Forelimb muscle (tissue), 1 donor: ENCODE data around the gene ZNF549. TPM values are rescaled to one million over a fixed set of nuclear protein-coding genes. Genes with fewer than 3 reads are reported as not detected.
"Not testable (repeated sequence)": the region's sequence is repeated elsewhere in the genome, so short reads cannot be mapped to it uniquely, and the experiment has no call there.

Experiments used
- DNase-seq: peaks from one replicate; pipeline ENCODE4 v3.0.0-alpha.2; 2013; ENCODE audit warnings: low read depth
- polyA plus RNA-seq: library from polyadenylated mRNA; unstranded; fragments of 120-200 nt; gene quantifications from one replicate; pipeline ENCODE4 v1.2.1, GENCODE V29; 2013; ENCODE audit not compliant: insufficient read length

ZNF549 gene
- polyA plus RNA-seq, result 7.5 TPM

DNA sequence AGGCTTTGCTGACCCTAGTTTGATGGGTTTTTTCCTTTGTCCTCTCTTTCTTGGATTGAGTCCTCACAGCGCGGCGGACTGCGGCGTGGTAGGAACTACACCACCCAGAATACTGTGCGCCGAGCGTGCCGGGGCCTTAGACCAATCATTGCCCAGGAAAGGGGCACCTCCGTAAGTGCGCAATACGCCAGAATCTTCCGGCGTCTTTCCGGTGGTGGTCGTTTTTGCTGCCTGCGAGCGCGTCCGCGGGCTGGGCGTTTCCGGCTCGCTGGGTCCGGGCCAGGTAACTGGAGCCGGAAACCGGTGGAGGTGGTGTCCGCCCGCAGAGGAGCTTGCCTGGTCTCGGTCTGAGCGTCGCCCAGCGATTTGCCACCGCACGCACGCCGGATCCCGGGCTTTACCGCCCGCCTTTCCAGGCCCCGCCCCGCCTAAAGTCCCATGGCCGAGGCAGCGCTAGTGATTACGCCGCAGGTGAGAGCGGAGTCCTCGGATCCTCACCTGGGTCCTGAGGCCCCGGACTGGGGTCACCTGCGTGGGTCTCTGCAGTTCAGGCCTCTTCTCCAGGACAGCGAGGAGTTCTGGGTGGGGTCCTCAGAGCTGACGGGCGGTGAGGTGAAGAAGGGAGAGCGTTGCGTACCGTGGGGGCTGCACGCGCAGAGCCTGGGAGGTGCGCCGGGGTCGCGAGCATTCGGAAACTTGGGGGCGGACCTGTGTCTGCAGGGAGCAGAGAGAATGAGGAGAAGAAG lies at the start of gene ZNF549:
Gene ZNF549 (plus strand): TSS at position 221 of the 746 bp plus-strand sequence. CDS start 218 bp downstream, at position 439.
- DNase-seq, result peak; percentile 74

DNA sequence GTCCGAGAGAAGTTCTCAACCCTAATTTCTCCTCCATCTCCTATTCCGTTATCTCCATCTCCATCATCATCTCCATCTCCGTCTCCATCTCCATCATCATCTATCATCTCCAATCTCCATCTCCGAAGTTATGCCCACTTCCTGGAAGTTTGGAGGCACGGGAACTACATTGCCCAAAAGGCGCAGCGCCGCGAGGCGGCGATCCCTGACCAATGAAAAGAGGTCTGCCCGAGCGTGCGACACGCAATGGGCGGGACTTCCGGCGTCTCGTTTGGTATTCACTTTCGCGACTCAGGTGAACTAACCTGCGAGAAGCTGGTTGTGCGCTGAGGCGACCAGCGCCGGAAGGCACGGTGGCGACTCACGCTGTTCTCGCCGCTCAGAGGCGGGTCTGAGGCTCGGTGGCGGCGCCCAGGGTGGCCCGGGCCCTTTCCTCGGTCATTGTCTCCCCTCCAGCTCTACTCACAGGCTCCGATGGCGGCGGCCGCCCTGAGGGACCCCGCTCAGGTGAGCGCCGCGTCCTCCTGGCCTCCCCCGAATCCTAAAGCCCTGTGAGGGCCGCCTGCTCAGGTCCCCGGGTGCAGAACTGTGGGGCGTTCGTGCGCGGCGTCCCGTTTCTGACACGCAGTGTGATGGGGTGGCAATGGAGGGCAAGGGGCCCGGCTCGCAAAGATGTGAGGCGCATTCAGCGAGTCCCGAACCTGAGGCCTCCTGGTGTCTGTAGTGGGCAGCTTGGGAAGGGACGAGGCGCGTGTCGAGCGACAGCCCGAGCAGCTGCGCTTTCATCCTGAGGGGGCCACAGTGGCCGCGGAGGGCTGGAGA lies 39.5 kb upstream of the ZNF549 start, which contains the start of gene ZNF419:
Gene ZNF419 (plus strand): TSS at position 274 of the 822 bp plus-strand sequence. CDS start 201 bp downstream, at position 475.
- DNase-seq, result peak; percentile 88

DNA sequence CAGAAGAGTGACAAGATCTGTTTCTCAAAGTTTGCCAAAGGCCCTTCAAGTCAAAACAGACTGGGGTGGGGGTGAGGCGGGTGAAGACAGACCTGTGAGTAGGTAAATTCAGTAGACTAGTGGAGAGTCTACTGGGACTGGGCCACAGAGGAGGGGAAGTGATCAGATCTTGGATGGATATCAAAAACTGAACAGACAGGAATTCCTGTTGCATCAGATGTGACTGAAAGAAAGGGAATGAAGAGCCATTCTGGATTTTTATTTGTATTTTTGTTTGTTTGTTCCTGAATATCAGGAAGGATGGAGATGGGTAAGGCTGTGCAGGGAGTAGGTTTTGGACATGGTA lies 38.9 kb upstream of the ZNF549 start:
- not testable (repeated sequence) for DNase-seq

DNA sequence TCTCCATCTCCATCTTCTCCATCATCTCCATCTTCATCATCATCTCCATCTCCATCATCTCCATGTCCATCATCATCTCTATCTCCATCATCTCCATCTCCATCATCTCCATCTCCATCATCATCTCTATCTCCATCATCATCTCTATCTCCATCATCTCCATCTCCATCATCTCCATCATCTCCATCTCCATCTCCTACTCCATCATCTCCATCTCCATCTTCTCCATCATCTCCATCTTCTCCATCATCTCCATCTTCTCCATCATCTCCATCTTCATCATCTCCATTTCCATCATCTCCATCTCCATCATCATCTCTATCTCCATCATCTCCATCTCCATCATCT lies 27.9 kb upstream of the ZNF549 start:
- not testable (repeated sequence) for DNase-seq

DNA sequence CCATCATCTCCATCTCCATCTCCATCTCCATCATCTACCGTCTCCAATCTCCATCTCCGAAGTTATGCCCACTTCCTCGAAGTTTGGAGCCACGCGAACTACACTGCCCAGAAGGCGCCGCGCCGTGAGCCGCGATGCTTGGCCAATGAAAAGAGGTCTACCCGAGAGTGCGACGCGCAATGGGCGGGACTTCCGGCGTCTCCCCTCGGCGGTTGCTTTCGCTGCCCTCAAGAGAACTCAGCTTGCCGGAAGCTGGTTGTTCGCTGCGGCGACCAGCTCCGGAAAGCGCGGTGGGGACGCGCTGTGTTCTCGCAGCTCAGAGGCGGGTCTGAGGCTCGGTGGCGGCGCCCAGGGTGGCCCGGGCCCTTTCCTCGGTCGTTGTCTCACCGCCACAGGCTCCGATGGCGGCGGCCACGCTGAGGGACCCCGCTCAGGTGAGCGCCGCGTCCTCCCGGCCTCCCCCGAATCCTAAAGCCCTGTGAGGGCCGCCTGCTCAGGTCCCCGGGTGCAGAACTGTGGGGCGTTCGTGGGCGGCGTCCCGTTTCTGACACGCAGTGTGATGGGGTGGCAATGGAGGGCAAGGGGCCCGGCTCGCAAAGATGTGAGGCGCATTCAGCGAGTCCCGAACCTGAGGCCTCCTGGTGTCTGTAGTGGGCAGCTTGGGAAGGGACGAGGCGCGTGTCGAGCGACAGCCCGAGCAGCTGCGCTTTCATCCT lies 27.3 kb upstream of the ZNF549 start, which contains the start of gene ZNF773:
Gene ZNF773 (plus strand): TSS at position 259 of the 716 bp plus-strand sequence. CDS start 143 bp downstream, at position 402.
- peak; percentile 91 for DNase-seq

DNA sequence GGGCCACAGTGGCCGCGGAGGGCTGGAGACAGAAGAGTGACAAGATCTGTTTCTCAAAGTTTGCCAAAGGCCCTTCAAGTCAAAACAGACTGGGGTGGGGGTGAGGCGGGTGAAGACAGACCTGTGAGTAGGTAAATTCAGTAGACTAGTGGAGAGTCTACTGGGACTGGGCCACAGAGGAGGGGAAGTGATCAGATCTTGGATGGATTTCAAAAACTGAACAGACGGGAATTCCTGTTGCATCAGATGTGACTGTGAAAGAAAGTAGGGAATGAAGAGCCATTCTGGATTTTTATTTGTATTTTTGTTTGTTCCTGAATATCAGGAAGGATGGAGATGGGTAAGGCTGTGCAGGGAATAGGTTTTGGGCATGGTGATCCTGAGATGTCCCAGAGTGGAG lies 26.8 kb upstream of the ZNF549 start:
- not testable (repeated sequence) for DNase-seq

DNA sequence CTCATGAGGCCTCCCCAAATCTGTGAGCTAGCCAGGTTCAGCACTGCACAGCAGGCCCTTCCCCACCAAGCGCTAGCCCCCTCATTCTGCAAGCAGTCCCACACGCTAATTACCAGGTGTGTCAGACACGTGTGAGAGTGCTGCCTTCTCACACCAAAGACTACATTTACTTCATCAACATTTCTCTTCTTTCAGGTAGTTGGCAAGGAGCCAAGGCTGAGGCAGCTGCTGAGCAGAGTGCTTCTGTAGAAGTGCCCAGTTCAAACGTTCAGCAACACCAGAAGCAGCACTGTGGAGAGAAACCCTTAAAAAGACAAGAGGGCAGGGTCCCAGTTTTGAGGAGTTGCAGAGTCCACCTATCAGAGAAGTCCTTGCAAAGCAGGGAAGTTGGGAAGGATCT lies 21.0 kb upstream of the ZNF549 start:
- no peak for DNase-seq

DNA sequence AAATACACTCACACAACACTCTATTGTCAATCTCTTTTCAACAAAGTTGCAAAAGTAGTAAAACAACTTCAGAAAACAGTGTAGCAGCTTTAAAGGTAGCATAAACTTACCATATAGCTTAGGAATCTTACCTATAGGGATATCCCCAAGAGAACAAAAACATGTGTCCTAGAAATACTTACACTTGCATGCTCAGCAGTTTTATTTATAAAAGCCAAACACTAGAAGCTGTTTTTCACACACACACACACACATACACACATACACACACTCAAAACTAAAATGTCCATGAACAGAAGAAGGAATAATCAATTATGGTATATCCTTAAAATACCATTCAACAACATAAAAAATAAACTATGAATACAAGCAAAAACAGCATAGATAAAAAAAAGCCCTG lies 15.7 kb upstream of the ZNF549 start:
- no peak for DNase-seq

DNA sequence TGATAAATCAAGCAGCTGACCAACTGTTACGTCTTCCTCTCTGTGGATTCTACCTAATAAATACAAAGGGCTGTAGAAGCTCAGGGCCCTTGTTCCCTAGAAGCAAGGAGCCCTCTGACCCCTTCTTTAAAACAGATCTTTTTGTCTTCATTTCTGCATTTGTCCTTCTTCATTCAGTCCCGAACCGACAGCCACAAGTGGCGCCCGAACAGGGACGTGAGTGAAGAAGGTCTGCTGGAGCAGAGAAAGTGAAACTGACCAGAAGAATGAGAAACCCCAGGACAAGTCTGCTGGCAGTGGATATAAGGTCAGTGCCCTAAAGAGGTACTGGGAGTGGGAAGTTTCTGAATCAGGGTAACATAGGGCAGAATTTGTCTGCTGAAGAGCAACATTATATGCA lies 14.3 kb upstream of the ZNF549 start:
- no peak for DNase-seq

DNA sequence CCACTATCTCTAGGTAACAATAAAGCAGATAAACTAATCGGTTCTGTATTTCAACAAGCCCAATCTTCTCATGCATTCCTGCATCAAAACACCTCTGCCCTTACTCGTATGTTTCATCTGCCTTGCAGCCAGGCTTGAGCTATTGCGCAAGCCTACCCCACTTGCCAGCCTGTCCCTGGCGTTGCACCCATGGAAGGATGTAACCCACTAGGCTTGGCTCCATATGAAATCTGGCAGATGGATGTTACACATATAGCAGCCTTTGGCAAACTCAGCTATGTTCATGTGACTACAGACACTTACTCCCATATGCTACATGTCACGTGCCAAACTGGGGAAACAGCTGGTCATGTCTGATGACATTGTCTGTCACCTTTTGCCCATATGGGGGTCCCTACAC lies 11.9 kb upstream of the ZNF549 start:
- DNase-seq, result no peak

DNA sequence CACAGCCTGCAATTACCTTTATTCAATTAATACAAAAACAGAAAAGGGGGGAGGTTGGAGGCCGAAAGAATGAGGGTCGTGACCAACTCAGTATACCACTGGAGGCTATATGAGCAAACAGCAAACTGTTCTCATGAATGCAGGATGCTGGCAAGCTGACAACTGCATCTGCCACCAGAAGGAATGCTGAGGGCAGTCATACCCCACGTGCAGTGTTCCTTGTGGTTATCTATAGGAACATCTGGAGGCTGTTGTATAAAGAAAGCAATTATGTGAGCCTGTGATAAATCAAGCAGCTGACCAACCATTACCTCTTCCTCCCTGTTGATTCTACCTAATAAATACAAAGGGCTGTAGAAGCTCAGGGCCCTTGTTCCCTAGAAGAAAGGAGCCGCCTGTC lies 9.1 kb upstream of the ZNF549 start:
- DNase-seq, result not testable (repeated sequence)

DNA sequence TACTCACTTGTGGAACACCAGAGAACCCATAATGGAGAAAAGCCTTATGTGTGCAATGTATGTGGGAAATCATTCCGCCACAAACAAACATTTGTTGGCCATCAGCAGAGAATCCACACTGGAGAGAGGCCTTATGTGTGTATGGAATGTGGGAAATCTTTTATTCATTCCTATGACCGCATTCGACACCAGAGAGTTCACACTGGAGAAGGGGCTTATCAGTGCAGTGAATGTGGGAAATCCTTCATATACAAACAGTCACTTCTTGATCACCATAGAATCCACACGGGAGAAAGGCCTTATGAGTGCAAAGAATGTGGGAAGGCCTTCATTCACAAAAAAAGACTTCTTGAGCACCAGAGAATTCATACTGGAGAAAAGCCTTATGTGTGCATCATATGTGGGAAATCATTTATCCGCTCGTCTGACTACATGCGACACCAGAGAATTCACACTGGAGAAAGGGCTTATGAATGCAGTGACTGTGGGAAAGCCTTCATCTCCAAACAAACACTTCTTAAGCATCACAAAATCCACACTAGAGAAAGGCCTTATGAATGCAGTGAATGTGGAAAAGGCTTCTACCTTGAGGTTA lies 10.9 kb downstream of the ZNF549 start:
- no peak for DNase-seq

DNA sequence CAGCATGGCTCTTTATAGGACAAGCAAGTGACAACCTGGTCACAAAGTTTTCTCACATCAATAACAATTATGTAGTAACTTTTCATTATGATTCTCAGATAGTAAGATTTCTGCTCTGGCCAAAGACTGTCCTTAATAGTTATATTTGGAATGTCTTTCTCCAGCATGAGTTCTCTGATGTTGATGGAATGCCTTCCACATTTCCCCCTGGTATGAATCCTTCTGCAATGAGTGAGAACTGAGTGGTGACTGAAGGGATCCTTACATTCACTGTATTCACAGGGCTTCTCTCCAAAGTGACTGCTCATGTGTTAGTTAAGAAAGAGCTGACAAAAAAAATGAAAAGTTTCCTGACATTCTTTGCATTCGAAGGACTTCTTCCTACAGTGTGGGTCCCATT lies 19.4 kb downstream of the ZNF549 start:
- no peak for DNase-seq

DNA sequence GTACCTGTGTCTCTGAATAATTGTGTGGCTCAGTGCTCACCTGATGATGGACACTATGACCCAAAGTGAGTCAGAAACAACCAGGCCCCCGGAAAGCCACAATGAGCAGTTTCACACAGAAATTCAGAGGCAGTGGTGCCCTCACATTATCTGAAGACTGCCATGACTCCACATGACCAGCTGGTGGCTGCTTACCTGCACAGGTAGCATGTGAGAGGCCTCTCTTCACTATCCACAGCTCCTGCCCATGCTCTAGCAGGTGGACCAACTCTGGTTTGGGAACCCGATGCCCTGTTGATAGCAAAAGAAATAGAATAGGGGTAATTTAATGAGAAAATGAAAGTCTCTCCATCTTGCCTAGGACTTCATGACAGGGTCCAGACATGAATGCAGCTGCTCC lies 25.3 kb downstream of the ZNF549 start:
- no peak for DNase-seq

DNA sequence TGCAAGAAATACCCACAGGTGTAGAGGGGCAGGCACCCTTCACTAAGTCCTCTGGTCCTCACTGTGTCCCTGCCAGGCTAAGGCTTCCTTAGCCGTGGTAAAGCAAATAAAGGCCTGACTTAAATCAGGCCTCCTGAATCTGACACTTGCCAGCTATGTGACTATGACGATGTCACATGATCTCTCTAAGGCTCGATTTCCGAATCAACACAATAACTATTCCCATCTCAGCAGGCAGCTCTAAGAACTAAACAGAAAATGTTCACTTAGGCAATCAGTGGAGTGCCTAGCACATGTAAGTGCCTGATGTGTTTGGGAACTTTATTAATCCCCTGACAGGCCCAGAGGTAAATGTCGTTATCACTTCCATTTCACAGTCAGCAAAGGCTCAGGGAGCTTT lies 30.5 kb downstream of the ZNF549 start:
- DNase-seq, result no peak

DNA sequence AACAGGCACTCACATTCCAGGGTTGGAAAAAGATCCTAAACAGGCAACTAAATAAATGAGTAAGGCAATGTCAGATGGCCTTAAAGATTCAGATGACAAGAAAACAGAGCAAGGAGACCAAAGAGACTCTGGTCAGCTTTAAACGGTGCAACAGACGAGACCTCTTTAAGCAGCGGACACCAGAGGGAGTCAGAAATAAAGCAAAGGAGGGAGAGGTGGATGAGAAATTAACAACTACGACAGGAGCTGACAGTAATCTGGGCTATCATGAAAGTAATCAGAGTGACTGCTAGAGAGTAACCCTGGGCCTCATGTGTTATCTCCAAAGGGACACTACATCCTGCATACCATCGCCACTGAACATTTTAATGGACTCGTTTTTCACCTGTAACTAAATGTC lies 31.4 kb downstream of the ZNF549 start:
- DNase-seq, result no peak

DNA sequence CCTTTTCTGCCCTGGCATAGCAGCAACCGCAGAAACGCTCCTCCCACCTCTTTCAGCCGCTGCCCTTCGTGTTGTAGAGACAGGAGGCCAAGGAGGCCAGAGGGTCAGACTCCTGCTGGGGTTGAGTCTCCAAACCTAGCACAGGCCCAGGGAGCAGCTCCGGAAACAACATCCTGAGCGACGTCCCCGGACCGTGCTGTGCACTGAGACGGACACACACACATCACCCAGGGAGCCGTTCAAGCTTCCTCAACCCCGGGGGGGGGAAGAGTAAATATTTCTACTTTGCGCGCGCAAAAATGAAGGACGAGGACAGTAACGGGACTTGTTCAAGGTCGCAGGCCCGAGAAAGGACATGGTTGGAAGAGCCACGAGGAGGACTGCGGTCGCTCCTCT lies 31.9 kb downstream of the ZNF549 start:
- DNase-seq, result no peak

DNA sequence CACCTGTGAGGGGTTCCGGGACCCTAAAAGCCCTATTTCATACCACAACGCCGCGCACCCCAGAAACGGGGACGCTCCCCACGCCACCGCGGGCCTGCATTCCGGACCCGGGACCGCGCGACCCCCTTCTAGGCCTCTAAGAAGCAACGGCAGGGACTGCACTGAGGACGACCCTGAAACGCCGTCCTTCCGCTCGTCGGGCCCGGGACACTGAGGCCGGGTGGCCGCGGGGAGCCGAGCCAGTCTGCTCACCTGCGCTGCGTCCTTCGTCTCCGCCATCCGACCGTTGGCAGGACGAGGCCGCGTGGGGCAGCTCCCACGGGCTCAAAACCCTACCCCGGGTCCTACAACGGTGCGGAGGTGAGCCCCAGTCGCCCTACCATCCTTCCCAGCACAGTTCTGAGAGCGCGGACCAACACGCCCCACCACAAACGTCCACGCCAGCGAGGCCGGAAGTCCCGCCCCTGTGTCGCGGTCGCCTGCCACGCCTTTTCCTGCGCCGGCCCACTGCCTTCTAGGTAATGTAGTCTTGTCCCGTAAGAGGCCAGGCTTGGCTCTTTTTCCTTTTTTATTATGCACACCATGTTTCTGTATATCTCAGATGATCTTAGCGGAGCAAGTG lies 32.4 kb downstream of the ZNF549 start, which contains the start of gene ZNF550:
Gene ZNF550 (minus strand): TSS at position 460 of the 622 bp plus-strand sequence. CDS start 181 bp downstream, at position 279.
- DNase-seq, result peak; percentile 65

DNA sequence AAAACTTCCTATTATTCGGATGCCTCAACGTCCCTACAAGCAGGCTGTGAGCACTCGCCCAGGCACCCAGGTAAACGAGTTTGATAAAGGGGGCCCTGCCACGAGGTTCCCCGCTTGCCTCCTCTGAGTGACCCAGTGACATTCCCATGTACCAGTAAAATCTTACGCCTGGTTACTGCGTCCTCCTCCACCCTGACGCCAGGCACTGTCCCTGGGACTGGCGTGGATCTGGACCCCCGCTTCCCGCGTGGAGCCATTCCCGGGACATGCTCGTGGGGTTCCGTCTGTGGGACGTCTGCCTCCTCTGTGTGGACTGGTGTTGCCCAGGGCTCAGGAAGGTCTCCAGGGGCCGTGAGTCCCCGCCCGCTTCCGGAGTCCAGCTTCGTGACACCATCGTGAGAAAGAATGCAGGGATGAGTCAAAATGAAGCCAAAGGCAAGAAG lies 32.9 kb downstream of the ZNF549 start:
- DNase-seq, result no peak

DNA sequence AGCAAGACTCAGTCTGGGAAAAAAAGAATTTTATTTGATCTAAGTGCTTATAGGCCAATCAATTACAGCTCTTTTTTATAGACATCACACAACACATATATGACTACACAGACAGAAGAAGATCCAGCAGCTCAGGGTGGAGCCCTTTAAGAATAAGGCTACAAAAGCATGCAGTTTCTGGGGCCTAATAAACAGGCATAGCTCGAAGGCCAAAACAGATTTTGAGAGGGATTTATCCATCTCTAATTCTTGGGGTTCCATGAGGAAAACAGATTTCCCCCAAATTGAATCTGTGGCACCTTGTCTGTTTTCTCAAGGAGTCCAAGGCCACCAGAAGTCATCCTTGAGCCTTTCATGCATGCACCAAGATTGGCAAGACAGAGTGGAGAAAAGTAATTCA lies 36.4 kb downstream of the ZNF549 start:
- no peak for DNase-seq
